CMK (cell line): ENCODE data around the gene RDX.
"Not testable (repeated sequence)": the region's sequence is repeated elsewhere in the genome, so short reads cannot be mapped to it uniquely, and the experiment has no call there.

Source experiments
- DNase-seq: peaks from one replicate; pipeline ENCODE4 v3.0.0-alpha.2; 2010; ENCODE audit warnings: low read depth

The RDX gene

GRCh38 chr11:110272919-110273318 lies 23.5 kb downstream of the RDX start:
- no peak for DNase-seq

- no peak for DNase-seq
Observed at GRCh38 chr11:110269996-110270395, 26.4 kb downstream of the RDX start.

- DNase-seq = no peak
Observed at GRCh38 chr11:110268441-110268840, 28.0 kb downstream of the RDX start.

- DNase-seq = no peak
Observed at GRCh38 chr11:110262072-110262403, 34.4 kb downstream of the RDX start.

- DNase-seq = no peak
Observed at GRCh38 chr11:110261195-110262071, 35.0 kb downstream of the RDX start.

GRCh38 chr11:110253525-110253924 lies 42.9 kb downstream of the RDX start:
- DNase-seq = no peak

GRCh38 chr11:110251836-110252235 lies 44.6 kb downstream of the RDX start:
- no peak for DNase-seq

GRCh38 chr11:110250168-110250567 lies 46.2 kb downstream of the RDX start:
- DNase-seq = no peak

GRCh38 chr11:110249766-110250165 lies 46.6 kb downstream of the RDX start:
- no peak for DNase-seq

GRCh38 chr11:110249066-110249465 lies 47.3 kb downstream of the RDX start:
- DNase-seq = no peak

GRCh38 chr11:110243791-110244190 lies 52.6 kb downstream of the RDX start:
- no peak for DNase-seq

- DNase-seq = no peak
Observed at GRCh38 chr11:110242746-110243145, 53.7 kb downstream of the RDX start.

- no peak for DNase-seq
Observed at GRCh38 chr11:110242188-110242587, 54.2 kb downstream of the RDX start.

GRCh38 chr11:110235966-110236365 lies 60.4 kb downstream of the RDX start:
- DNase-seq = no peak

- no peak for DNase-seq
Observed at GRCh38 chr11:110230377-110230776, 66.0 kb downstream of the RDX start.

GRCh38 chr11:110219006-110219785 lies 77.2 kb downstream of the RDX start:
- DNase-seq = no peak

GRCh38 chr11:110217936-110218335 lies 78.5 kb downstream of the RDX start:
- no peak for DNase-seq

- DNase-seq = no peak
Observed at GRCh38 chr11:110217223-110217877, 79.1 kb downstream of the RDX start.

GRCh38 chr11:110209313-110209694 lies 87.1 kb downstream of the RDX start:
- not testable (repeated sequence) for DNase-seq

- not testable (repeated sequence) for DNase-seq
Observed at GRCh38 chr11:110208678-110209312, 87.6 kb downstream of the RDX start.

- no peak for DNase-seq
Observed at GRCh38 chr11:110207123-110207522, 89.3 kb downstream of the RDX start.

GRCh38 chr11:110200836-110201235 lies 95.6 kb downstream of the RDX start:
- no peak for DNase-seq
